Measurements from ENCODE around the gene XYLT2. TPM values are rescaled to one million over a fixed set of nuclear protein-coding genes. Genes with fewer than 3 reads are reported as not detected.

XYLT2 gene
- total RNA-seq, 1 donor from 2014 or later, result 11.0 TPM

- Mint-ChIP-seq H3K4me1 (ENCODE audit: low read depth, unreplicated experiment) (peaks cover 7% of the 10 kb centered on the region), H3K4me3 (ENCODE audit: unreplicated experiment) (peak overlapping the region; percentile 22), H3K27ac (ENCODE audit: unreplicated experiment) (no peak overlapping the region), H3K36me3 (ENCODE audit: unreplicated experiment) (no peaks in the 10 kb centered on the region), H3K9me3 (ENCODE audit: unreplicated experiment) (peaks cover 15% of the 10 kb centered on the region), H3K27me3 (ENCODE audit: unreplicated experiment) (peaks cover 14% of the 10 kb centered on the region)
- no peak for TF ChIP-seq CTCF (IDR thresholded peaks at IDR 0.05; ENCODE audit: partially characterized antibody, unreplicated experiment)
- DNase-seq, result no peak
Measured at GRCh38 chr17:50348522-50349242, 2.8 kb downstream of the XYLT2 start.

GRCh38 chr17:50349243-50349600 lies 3.3 kb downstream of the XYLT2 start:
- no peak for DNase-seq
- Mint-ChIP-seq H3K27me3 (ENCODE audit: unreplicated experiment) (peaks cover 14% of the 10 kb centered on the region), H3K27ac (ENCODE audit: unreplicated experiment) (no peak overlapping the region), H3K4me1 (ENCODE audit: low read depth, unreplicated experiment) (peaks cover 7% of the 10 kb centered on the region), H3K4me3 (ENCODE audit: unreplicated experiment) (no peak overlapping the region), H3K9me3 (ENCODE audit: unreplicated experiment) (peaks cover 15% of the 10 kb centered on the region), H3K36me3 (ENCODE audit: unreplicated experiment) (no peaks in the 10 kb centered on the region)
- no peak for TF ChIP-seq CTCF (IDR thresholded peaks at IDR 0.05; ENCODE audit: partially characterized antibody, unreplicated experiment)

GRCh38 chr17:50350733-50351132 lies 4.8 kb downstream of the XYLT2 start:
- peak overlapping the region; percentile 46 for H3K27ac Mint-ChIP-seq (ENCODE audit: unreplicated experiment)
- no peaks in the 10 kb centered on the region for H3K4me1 Mint-ChIP-seq (ENCODE audit: low read depth, unreplicated experiment)
- H3K36me3 Mint-ChIP-seq (ENCODE audit: unreplicated experiment), result no peaks in the 10 kb centered on the region
- no peak for DNase-seq
- H3K27me3 Mint-ChIP-seq (ENCODE audit: unreplicated experiment), result peaks cover 16% of the 10 kb centered on the region
- no peak for TF ChIP-seq CTCF (IDR thresholded peaks at IDR 0.05; ENCODE audit: partially characterized antibody, unreplicated experiment)
- H3K4me3 Mint-ChIP-seq (ENCODE audit: unreplicated experiment), result no peak overlapping the region
- peaks cover 14% of the 10 kb centered on the region for H3K9me3 Mint-ChIP-seq (ENCODE audit: unreplicated experiment)

GRCh38 chr17:50352072-50352692 lies 6.3 kb downstream of the XYLT2 start:
- H3K4me3 Mint-ChIP-seq (ENCODE audit: unreplicated experiment), result no peak overlapping the region
- TF ChIP-seq CTCF (IDR thresholded peaks at IDR 0.05; ENCODE audit: partially characterized antibody, unreplicated experiment), result no peak
- H3K27me3 Mint-ChIP-seq (ENCODE audit: unreplicated experiment), result peaks cover 14% of the 10 kb centered on the region
- no peaks in the 10 kb centered on the region for H3K36me3 Mint-ChIP-seq (ENCODE audit: unreplicated experiment)
- H3K9me3 Mint-ChIP-seq (ENCODE audit: unreplicated experiment), result peaks cover 14% of the 10 kb centered on the region
- DNase-seq, result no peak
- H3K27ac Mint-ChIP-seq (ENCODE audit: unreplicated experiment), result no peak overlapping the region
- no peaks in the 10 kb centered on the region for H3K4me1 Mint-ChIP-seq (ENCODE audit: low read depth, unreplicated experiment)

Measured in glutamatergic neuron (in vitro differentiated cells).